ENCODE data around the gene GPR84.

DNA sequence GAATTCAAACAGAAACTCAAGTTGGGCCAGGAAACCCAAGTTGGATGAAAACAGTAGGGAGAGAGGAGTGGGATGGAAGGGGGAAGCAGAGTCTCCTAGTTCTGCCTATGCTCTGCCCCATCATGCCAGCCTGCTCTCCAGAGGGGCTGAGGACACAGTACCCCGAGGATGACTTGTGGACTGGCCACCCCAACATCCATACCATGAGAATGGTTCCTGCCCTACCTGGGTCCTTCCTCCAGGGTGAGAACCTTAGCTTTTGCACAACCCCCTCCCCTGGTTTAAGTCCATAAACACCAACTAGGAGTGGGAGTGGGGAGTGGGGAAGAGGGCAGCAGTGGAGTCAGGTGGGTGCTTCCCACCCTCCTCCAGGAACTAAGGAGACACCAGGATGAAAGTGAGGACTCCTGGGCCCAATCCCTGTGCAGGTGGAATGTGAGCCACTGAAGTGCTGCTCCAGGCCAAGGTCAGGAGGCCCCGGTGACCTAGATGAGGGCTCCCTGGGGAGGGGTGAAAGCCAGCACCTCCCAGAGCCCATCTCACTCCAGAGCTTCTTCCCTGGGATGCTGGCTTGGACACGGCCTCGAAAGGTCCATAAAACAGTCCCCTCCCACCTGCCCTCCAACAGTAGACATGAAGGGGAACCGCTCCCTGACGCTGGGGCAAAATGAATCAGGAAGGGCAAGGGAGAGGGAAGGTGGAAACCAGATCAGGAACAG is 13.7 kb upstream of the GPR84 start:
- TF ChIP-seq CTCF (IDR thresholded peaks at IDR 0.05) (no peak), POLR2A (IDR thresholded peaks at IDR 0.05) (no peak)
